ENCODE results near the gene SCGB1D1. TPM values are rescaled to one million over a fixed set of nuclear protein-coding genes. Genes with fewer than 3 reads are reported as not detected.

Gene SCGB1D1
- total RNA-seq, 1 donor from 2014 or later: not detected

DNA sequence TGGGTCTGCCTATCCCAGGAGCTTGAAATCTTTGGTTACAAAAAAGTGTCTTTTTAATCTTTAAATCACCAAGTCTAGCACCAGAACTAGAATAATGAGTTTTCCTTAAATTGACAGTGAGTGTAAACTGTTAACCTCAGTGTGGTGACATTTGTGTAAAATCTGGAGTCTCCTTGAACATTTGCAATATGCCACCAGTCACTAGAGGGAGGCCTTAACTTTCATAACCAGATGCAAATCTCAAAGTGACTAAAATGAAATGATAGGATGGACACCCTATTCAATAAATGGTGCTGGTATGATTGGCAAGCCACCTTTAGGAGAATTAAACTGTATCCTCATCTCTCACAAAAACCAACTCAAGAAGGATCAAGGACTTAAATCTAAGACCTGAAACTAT is 43.7 kb downstream of the SCGB1D1 start:
- no peak for DNase-seq

DNA sequence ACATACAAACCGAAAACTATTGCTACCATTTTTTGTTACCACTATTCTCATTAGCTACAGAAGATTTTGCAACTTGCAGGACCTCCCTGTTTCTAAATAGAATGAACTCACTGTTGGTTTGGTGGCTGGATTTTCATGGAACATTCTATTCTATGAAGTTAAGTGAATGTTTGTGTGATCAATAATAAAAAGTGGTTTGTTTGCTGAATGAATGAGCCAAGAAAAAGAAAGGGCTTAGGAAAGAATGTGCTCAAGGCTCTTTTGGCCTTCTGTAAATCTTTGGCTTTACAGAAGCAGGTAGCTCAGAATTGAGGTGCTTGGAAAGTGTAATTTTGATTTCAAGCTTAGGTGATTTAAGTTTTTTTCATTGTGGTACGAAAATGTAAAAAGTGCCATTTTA is 46.2 kb downstream of the SCGB1D1 start:
- DNase-seq: no peak

DNA sequence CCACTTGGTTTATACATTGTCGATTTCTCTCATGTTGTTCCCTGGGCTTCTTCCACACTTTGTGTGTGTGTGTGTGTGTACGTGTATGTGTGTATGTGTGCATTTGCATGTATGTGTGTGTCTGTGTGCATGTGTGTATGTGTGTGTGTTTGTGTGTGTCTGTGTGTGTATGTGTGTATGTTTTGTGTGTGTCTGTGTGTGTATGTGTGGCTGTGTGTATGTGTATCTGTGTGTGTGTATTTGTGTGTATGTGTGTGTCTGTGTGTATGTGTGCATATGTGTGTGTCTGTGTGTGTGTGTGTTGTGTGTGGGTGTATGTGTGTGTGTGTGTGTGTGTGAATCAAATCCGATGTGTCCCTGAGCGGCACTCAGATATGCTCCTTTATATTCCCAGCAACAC is 47.5 kb downstream of the SCGB1D1 start:
- DNase-seq: no peak

DNA sequence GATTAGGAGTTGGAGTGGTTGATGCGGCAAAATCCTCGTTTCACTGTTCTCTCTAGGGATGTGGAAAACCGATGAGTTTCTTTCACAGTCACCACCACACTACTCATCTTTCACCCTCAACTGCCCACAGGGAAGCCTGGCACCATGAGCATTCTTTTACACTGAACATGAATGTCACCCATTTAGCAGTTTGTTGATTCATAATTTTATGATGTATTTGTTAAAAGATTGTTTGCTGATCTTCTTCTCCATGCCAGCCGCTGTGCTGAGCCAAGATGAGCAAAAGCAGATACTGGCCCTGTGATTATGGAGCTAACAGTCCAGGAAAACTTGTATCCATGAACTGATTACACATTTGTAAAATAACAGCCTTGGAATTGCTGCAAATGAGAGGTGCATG is 48.1 kb downstream of the SCGB1D1 start:
- DNase-seq: no peak

DNA sequence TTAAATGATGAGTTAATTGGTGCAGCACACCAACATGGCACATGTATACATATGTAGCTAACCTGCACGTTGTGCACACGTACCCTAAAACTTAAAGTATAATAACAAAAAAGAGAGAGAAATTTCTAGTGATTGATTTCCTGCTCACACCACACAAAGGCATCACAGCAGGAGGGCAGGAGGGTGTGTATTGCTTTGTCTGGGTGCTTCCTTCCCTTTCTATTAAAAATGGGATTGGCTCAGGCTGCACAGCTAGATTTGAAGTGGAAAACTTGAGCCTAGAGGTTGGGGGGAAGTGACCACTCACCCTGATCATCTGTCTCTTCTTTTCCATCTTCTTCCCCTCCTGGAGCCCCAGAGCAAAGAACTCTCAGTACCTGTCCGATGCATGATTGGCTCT is 51.1 kb downstream of the SCGB1D1 start:
- DNase-seq: no peak

DNA sequence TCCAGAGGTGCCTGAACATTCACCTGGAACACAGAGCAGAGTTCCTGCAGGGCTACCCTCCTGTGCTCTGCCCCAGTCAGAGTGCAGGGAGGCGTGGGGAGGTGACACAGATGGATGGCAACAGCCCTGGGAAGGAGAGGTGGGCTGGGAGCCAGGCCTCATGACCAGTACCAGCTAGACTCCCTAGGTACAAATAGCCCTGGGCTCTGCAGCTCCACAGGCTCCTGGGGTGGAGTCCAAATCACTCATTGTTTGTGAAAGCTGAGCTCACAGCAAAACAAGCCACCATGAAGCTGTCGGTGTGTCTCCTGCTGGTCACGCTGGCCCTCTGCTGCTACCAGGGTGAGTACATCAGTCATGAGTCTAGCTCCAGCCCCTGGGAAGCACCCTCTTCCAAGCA is 52.0 kb downstream of the SCGB1D1 start, which contains the start of gene SCGB1D2:
Gene SCGB1D2 (plus strand): TSS at position 219 of the 400 bp plus-strand sequence. CDS start 69 bp downstream, at position 288.
- DNase-seq: no peak

Other genes with a start within 250 kb of the SCGB1D1 start
- 3.3 TPM for gene BEST1, start 239.9 kb upstream of the SCGB1D1 start, total RNA-seq
- 714 TPM for gene FTH1, start 222.6 kb upstream of the SCGB1D1 start, total RNA-seq
- 16.8 TPM for gene INCENP, start 66.2 kb upstream of the SCGB1D1 start, total RNA-seq
- not detected for gene SCGB2A1, start 18.5 kb downstream of the SCGB1D1 start, total RNA-seq
- gene SCGB1D2, start 52.0 kb downstream of the SCGB1D1 start, total RNA-seq: not detected
- gene SCGB2A2, start 79.9 kb downstream of the SCGB1D1 start, total RNA-seq: not detected
- not detected for gene SCGB1D4, start 108.9 kb downstream of the SCGB1D1 start, total RNA-seq
- gene ASRGL1, start 147.2 kb downstream of the SCGB1D1 start, total RNA-seq: 9.0 TPM
- gene SCGB1A1, start 228.8 kb downstream of the SCGB1D1 start, total RNA-seq: not detected

All from tongue (tissue), 2 donors.